HEK293 (cell line): ENCODE results near the gene ACTL8.

Experiments used
- CTCF ChIA-PET: fragments of 350-600 bp; formaldehyde crosslinking; extraction: SDS; loops from one replicate; lab custom pipeline; 2021; ENCODE audit warnings: antibody characterized with exemption; lab: Yijun Ruan, JAX
- POLR2A ChIA-PET: fragments of 300-600 bp; formaldehyde crosslinking; extraction: SDS; loops from one replicate; lab custom pipeline; 2020; ENCODE audit warnings: antibody characterized with exemption, inconsistent platforms; lab: Yijun Ruan, JAX
- H3K27ac ChIP-seq: fragments of 200-500 bp; sonication (Bioruptor generic); 2 replicates; pipeline ENCODE4 v1.5.1; 2014; ENCODE audit warnings: low read depth, low read length, control low read depth, inconsistent platforms; ENCODE audit errors: extremely low read depth
- H3K36me3 ChIP-seq, 2 experiments: fragments of 200-500 bp in 1 of 2; sonication (Bioruptor generic) in 1 of 2; 1 replicate in 1 of 2; 2 replicates in 1 of 2; pipeline ENCODE4 v1.5.1; 2014 to 2017; ENCODE audit warnings: inconsistent platforms in 2 of 2, low read length in 2 of 2; ENCODE audit not compliant: control insufficient read depth in 2 of 2, insufficient read depth in 1 of 2
- H3K4me1 ChIP-seq: fragments of 200-500 bp; sonication (Bioruptor generic); 2 replicates; pipeline ENCODE4 v1.5.1; 2014; ENCODE audit warnings: mild to moderate bottlenecking, low read length, inconsistent platforms; ENCODE audit not compliant: control insufficient read depth, insufficient read depth
- H3K4me3 ChIP-seq: 2 replicates; pipeline ENCODE4 v1.5.1; 2011; ENCODE audit warnings: low read depth, mild to moderate bottlenecking, control low read depth, low read length, moderate library complexity
- H3K9me3 ChIP-seq: fragments of 200-500 bp; sonication (Bioruptor generic); 2 replicates; pipeline ENCODE4 v1.5.1; 2014; ENCODE audit warnings: low read depth, low read length, inconsistent platforms; ENCODE audit not compliant: control insufficient read depth, insufficient read depth
- GLI2 ChIP-seq: fragments of 450-650 bp; formaldehyde crosslinking; IDR thresholded peaks from 2 replicates; pipeline ENCODE4; 2017; ENCODE audit warnings: missing biosample characterization, missing genetic modification characterization, low read depth, borderline replicate concordance
- GLIS2 ChIP-seq: fragments of 450-650 bp; formaldehyde crosslinking; IDR thresholded peaks from 2 replicates; pipeline ENCODE4 v1.5.1; 2016; ENCODE audit warnings: missing biosample characterization, missing genetic modification characterization
- SP3 ChIP-seq: fragments of 450-650 bp; formaldehyde crosslinking; IDR thresholded peaks from 2 replicates; pipeline ENCODE4 v1.5.1; 2016; ENCODE audit warnings: missing biosample characterization, missing genetic modification characterization
- WT1 ChIP-seq: fragments of 450-650 bp; formaldehyde crosslinking; IDR thresholded peaks from 2 replicates; pipeline ENCODE4 v1.5.1; 2016; ENCODE audit warnings: missing biosample characterization, missing genetic modification characterization
- ZNF169 ChIP-seq: fragments of 450-650 bp; formaldehyde crosslinking; IDR thresholded peaks from 2 replicates; pipeline ENCODE4 v1.5.1; 2016; ENCODE audit warnings: missing biosample characterization, missing genetic modification characterization
- ZNF211 ChIP-seq: fragments of 450-650 bp; formaldehyde crosslinking; IDR thresholded peaks from 2 replicates; pipeline ENCODE4 v1.5.1; 2016; ENCODE audit warnings: low read depth, missing biosample characterization, missing genetic modification characterization
- ZNF223 ChIP-seq: fragments of 450-650 bp; formaldehyde crosslinking; IDR thresholded peaks from 2 replicates; pipeline ENCODE4 v1.5.1; 2016; ENCODE audit warnings: missing biosample characterization, missing genetic modification characterization
- ZNF23 ChIP-seq: fragments of 450-650 bp; formaldehyde crosslinking; IDR thresholded peaks from 2 replicates; pipeline ENCODE4 v1.5.1; 2016; ENCODE audit warnings: missing biosample characterization, missing genetic modification characterization, borderline replicate concordance
- ZNF266 ChIP-seq: fragments of 450-650 bp; formaldehyde crosslinking; IDR thresholded peaks from 2 replicates; pipeline ENCODE4 v1.5.1; 2016; ENCODE audit warnings: missing biosample characterization, missing genetic modification characterization, low read depth
- ZNF37A ChIP-seq: fragments of 450-650 bp; IDR thresholded peaks from 2 replicates; pipeline ENCODE4 v1.5.1; 2018; ENCODE audit warnings: missing biosample characterization, missing genetic modification characterization
- ZNF404 ChIP-seq: fragments of 450-650 bp; formaldehyde crosslinking; IDR thresholded peaks from 2 replicates; pipeline ENCODE4 v1.5.1; 2017; ENCODE audit warnings: missing biosample characterization, missing genetic modification characterization
- ZNF423 ChIP-seq: fragments of 450-650 bp; formaldehyde crosslinking; IDR thresholded peaks from 2 replicates; pipeline ENCODE4 v1.5.1; 2016; ENCODE audit warnings: missing biosample characterization, missing genetic modification characterization
- ZNF529 ChIP-seq: fragments of 450-650 bp; formaldehyde crosslinking; IDR thresholded peaks from 2 replicates; pipeline ENCODE4 v1.5.1; 2017; ENCODE audit warnings: missing genetic modification characterization, missing biosample characterization; ENCODE audit not compliant: insufficient replicate concordance
- ZNF549 ChIP-seq: fragments of 450-650 bp; IDR thresholded peaks from 2 replicates; pipeline ENCODE4 v1.5.1; 2018; ENCODE audit warnings: missing biosample characterization, missing genetic modification characterization, mild to moderate bottlenecking, inconsistent platforms, moderate library complexity
- ZNF561 ChIP-seq: fragments of 450-650 bp; IDR thresholded peaks from 2 replicates; pipeline ENCODE4 v1.5.1; 2018; ENCODE audit warnings: missing biosample characterization, missing genetic modification characterization, borderline replicate concordance
- ZNF768 ChIP-seq: fragments of 450-650 bp; formaldehyde crosslinking; IDR thresholded peaks from 2 replicates; pipeline ENCODE4 v1.5.1; 2018; ENCODE audit warnings: missing biosample characterization, mild to moderate bottlenecking, missing genetic modification characterization
- TF ChIP-seq, protein P1 (sequence below): fragments of 450-650 bp; formaldehyde crosslinking; IDR thresholded peaks from 2 replicates; pipeline ENCODE4 v1.5.1; 2017; ENCODE audit warnings: missing biosample characterization, missing genetic modification characterization
- TF ChIP-seq, protein P2 (sequence below): fragments of 450-650 bp; formaldehyde crosslinking; IDR thresholded peaks from 2 replicates; pipeline ENCODE4 v1.5.1; 2016; ENCODE audit warnings: missing biosample characterization, missing genetic modification characterization
- TF ChIP-seq, protein P3 (sequence below): fragments of 450-650 bp; formaldehyde crosslinking; IDR thresholded peaks from 2 replicates; pipeline ENCODE4 v1.5.1; 2016; ENCODE audit warnings: missing biosample characterization, missing genetic modification characterization
- TF ChIP-seq, protein P4 (sequence below): fragments of 450-650 bp; formaldehyde crosslinking; IDR thresholded peaks from 2 replicates; pipeline ENCODE4 v1.5.1; 2017; ENCODE audit warnings: missing biosample characterization, missing genetic modification characterization
- TF ChIP-seq, protein P5 (sequence below): fragments of 450-650 bp; formaldehyde crosslinking; IDR thresholded peaks from 2 replicates; pipeline ENCODE4 v1.5.1; 2016; ENCODE audit warnings: missing biosample characterization, missing genetic modification characterization

ACTL8 gene

DNA sequence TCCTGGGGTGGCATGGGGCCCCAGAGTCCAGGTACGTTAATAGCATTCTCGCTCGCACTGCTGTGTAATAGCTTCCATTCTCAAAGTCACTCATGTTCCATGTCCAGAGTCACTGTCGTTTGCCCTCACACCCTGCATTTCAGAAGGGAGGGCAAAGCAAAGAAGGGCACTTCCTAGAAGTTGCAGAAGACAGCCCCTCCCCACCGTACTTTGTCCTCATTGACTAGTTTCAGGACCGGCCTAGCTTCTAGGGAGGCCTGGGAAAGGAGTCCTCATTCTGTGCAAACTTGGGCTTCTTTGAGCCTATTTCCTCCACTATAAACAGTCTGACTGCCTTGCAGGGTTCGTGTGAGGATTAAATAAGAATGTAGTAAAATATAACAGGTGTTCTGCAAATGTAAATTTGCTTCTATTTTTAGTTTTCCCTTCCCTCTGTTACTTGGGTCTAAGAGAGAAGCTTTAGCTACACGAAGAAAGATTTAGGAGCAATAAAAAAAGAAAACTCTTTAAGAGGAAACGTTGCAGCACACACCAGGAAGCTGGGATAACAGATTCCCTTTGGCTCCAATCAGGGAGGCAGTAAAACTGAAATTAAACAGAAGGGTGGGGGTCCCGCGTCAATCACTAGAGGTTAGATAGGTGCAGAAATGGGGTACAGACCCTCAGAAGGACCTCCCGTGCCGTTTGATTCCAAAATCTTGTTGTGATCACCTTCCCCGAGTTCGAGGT lies 40.1 kb downstream of the ACTL8 start:
- no peaks in the 10 kb centered on the region for H3K36me3 ChIP-seq
- no peak overlapping the region for H3K4me3 ChIP-seq
- H3K4me1 ChIP-seq: no peaks in the 10 kb centered on the region
- CTCF ChIA-PET: interaction anchor here (1.5 kb wide), 1 partner anchor 24 kb away, joined by 3 read pairs; no protein-coding TSS in a partner anchor
- no peak overlapping the region for H3K27ac ChIP-seq
- no peaks in the 10 kb centered on the region for H3K9me3 ChIP-seq
- TF ChIP-seq, protein P1, sequence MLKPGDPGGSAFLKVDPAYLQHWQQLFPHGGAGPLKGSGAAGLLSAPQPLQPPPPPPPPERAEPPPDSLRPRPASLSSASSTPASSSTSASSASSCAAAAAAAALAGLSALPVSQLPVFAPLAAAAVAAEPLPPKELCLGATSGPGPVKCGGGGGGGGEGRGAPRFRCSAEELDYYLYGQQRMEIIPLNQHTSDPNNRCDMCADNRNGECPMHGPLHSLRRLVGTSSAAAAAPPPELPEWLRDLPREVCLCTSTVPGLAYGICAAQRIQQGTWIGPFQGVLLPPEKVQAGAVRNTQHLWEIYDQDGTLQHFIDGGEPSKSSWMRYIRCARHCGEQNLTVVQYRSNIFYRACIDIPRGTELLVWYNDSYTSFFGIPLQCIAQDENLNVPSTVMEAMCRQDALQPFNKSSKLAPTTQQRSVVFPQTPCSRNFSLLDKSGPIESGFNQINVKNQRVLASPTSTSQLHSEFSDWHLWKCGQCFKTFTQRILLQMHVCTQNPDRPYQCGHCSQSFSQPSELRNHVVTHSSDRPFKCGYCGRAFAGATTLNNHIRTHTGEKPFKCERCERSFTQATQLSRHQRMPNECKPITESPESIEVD (tag by site-specific recombination): peak; percentile 31; the same call in 1 of the 2 replicates
- TF ChIP-seq ZNF37A (tag by site-specific recombination): no peak
- POLR2A ChIA-PET: no interaction called here

DNA sequence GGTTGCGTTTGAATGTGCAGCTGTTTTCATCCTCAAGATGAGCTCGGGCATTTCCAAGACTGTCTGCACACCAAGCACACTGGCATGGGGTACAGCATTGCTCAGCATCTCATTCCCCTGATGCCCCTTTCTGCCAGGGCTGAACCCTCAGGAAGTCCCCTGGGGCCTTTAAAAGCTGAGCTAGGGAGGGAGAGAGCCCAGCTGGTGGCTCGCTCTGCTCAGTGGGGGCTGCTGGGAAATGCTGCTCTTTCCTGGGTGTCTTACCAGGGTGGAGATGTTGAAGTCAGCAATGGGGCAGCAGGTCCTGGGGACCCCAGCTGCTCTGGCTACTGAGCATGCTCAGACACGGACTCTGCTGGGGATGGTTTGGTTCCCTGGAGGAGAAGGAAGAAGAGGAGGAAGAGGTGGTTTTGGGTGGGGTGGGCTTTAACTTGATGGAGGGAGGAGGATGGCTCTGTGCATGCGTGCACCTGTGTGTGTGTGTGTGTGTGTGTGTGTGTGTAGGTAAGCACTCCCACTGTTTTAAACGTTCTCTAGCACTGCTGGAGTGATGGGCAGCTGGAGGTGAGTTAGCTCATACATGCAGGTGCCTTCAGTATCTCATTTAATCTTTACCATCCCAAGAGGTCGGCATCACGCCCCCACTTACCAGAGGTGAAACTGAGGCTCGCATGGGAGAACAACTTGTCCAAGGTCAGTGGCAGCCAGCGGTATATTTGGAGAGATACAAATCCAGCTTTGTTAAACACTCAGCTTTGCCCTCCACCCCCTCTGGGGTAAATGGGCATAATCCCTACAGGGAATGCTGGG lies 40.9 kb downstream of the ACTL8 start:
- H3K9me3 ChIP-seq: no peaks in the 10 kb centered on the region
- ChIA-PET CTCF (interaction anchor here (1.5 kb wide), 1 partner anchor 25 kb away, joined by 3 read pairs; no protein-coding TSS in a partner anchor), POLR2A (no interaction called here)
- H3K4me3 ChIP-seq: no peak overlapping the region
- no peak overlapping the region for H3K27ac ChIP-seq
- no peaks in the 10 kb centered on the region for H3K4me1 ChIP-seq
- H3K36me3 ChIP-seq: no peaks in the 10 kb centered on the region
- TF ChIP-seq ZNF404 (no peak), ZNF266 (tag by site-specific recombination) (no peak), ZNF211 (tag by site-specific recombination) (no peak), ZNF223 (tag by site-specific recombination) (no peak), ZNF423 (tag by site-specific recombination) (0 out of 2 replicates have a peak, but pooled peaks have one; percentile 55), ZNF23 (tag by site-specific recombination) (no peak), GLI2 (tag by site-specific recombination) (no peak), ZNF529 (no peak), ZNF768 (no peak), ZNF561 (tag by site-specific recombination) (no peak), SP3 (tag by site-specific recombination) (no peak), WT1 (0 out of 2 replicates have a peak, but pooled peaks have one; percentile 13), GLIS2 (tag by site-specific recombination) (no peak), ZNF169 (tag by site-specific recombination) (no peak), ZNF549 (tag by site-specific recombination) (peak; percentile 62; the same call in 1 of the 2 replicates)
- TF ChIP-seq, protein P2, sequence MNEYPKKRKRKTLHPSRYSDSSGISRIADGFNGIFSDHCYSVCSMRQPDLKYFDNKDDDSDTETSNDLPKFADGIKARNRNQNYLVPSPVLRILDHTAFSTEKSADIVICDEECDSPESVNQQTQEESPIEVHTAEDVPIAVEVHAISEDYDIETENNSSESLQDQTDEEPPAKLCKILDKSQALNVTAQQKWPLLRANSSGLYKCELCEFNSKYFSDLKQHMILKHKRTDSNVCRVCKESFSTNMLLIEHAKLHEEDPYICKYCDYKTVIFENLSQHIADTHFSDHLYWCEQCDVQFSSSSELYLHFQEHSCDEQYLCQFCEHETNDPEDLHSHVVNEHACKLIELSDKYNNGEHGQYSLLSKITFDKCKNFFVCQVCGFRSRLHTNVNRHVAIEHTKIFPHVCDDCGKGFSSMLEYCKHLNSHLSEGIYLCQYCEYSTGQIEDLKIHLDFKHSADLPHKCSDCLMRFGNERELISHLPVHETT: no peak
- TF ChIP-seq, protein P3, sequence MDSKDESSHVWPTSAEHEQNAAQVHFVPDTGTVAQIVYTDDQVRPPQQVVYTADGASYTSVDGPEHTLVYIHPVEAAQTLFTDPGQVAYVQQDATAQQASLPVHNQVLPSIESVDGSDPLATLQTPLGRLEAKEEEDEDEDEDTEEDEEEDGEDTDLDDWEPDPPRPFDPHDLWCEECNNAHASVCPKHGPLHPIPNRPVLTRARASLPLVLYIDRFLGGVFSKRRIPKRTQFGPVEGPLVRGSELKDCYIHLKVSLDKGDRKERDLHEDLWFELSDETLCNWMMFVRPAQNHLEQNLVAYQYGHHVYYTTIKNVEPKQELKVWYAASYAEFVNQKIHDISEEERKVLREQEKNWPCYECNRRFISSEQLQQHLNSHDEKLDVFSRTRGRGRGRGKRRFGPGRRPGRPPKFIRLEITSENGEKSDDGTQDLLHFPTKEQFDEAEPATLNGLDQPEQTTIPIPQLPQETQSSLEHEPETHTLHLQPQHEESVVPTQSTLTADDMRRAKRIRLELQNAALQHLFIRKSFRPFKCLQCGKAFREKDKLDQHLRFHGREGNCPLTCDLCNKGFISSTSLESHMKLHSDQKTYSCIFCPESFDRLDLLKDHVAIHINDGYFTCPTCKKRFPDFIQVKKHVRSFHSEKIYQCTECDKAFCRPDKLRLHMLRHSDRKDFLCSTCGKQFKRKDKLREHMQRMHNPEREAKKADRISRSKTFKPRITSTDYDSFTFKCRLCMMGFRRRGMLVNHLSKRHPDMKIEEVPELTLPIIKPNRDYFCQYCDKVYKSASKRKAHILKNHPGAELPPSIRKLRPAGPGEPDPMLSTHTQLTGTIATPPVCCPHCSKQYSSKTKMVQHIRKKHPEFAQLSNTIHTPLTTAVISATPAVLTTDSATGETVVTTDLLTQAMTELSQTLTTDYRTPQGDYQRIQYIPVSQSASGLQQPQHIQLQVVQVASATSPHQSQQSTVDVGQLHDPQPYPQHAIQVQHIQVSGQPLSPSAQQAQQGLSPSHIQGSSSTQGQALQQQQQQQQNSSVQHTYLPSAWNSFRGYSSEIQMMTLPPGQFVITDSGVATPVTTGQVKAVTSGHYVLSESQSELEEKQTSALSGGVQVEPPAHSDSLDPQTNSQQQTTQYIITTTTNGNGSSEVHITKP (tag by site-specific recombination): no peak
- TF ChIP-seq, protein P4, sequence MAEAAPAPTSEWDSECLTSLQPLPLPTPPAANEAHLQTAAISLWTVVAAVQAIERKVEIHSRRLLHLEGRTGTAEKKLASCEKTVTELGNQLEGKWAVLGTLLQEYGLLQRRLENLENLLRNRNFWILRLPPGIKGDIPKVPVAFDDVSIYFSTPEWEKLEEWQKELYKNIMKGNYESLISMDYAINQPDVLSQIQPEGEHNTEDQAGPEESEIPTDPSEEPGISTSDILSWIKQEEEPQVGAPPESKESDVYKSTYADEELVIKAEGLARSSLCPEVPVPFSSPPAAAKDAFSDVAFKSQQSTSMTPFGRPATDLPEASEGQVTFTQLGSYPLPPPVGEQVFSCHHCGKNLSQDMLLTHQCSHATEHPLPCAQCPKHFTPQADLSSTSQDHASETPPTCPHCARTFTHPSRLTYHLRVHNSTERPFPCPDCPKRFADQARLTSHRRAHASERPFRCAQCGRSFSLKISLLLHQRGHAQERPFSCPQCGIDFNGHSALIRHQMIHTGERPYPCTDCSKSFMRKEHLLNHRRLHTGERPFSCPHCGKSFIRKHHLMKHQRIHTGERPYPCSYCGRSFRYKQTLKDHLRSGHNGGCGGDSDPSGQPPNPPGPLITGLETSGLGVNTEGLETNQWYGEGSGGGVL (tag by site-specific recombination): 0 out of 2 replicates have a peak, but pooled peaks have one; percentile 23
- TF ChIP-seq, protein P5, sequence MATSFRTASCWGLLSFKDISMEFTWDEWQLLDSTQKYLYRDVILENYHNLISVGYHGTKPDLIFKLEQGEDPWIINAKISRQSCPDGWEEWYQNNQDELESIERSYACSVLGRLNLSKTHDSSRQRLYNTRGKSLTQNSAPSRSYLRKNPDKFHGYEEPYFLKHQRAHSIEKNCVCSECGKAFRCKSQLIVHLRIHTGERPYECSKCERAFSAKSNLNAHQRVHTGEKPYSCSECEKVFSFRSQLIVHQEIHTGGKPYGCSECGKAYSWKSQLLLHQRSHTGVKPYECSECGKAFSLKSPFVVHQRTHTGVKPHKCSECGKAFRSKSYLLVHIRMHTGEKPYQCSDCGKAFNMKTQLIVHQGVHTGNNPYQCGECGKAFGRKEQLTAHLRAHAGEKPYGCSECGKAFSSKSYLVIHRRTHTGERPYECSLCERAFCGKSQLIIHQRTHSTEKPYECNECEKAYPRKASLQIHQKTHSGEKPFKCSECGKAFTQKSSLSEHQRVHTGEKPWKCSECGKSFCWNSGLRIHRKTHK (tag by site-specific recombination): no peak
